ENCODE measurements around the gene PTPRD. TPM values are rescaled to one million over a fixed set of nuclear protein-coding genes. Genes with fewer than 3 reads are reported as not detected.

The PTPRD gene
- total RNA-seq, 1 experiment from 2014 or later = 69.6 TPM

DNA sequence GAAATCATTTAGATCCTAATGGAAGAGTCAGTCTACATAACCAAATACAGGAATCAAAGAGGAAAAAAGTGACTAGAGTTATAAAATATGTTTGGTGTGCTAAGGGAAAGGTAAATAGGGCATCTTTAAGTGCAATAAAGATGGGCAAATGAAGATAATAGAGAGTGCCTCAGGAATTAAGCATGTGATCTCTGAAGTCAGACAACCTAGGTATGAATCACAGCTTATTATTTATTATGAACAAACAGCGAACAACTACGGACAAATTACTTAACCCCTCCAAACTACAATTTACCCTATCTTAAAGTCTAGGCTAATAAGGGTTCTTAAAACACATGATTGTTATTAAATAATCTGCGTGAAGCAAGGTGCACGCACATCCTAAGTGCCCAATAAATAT is 1903.1 kb downstream of the PTPRD start:
- TF ChIP-seq CREM (CRISPR knock-in tag; IDR thresholded peaks at IDR 0.05) (no peak), NR1H2 (CRISPR knock-in tag; IDR thresholded peaks at IDR 0.05) (no peak), RORB (CRISPR knock-in tag; IDR thresholded peaks at IDR 0.05) (no peak), TEAD4 (CRISPR knock-in tag; IDR thresholded peaks at IDR 0.05) (no peak), TP53 (CRISPR knock-in tag; IDR thresholded peaks at IDR 0.05) (no peak), MLX (CRISPR knock-in tag; IDR thresholded peaks at IDR 0.05) (no peak), ATF6 (CRISPR knock-in tag; IDR thresholded peaks at IDR 0.05) (no peak), ZNF416 (CRISPR knock-in tag; IDR thresholded peaks at IDR 0.05) (no peak), PREB (CRISPR knock-in tag; IDR thresholded peaks at IDR 0.05; ENCODE audit: borderline replicate concordance) (no peak), AR (CRISPR knock-in tag; IDR thresholded peaks at IDR 0.05) (no peak), NFATC4 (CRISPR knock-in tag; IDR thresholded peaks at IDR 0.05) (no peak), ATF1 (CRISPR knock-in tag; IDR thresholded peaks at IDR 0.05) (no peak), ZNF425 (CRISPR knock-in tag; conservative IDR thresholded peaks at IDR 0.05) (no peak), PRRX2 (CRISPR knock-in tag; IDR thresholded peaks at IDR 0.05) (no peak), NR2C2 (CRISPR knock-in tag; IDR thresholded peaks at IDR 0.05) (no peak), ZNF281 (CRISPR knock-in tag; IDR thresholded peaks at IDR 0.05) (no peak)
- TF ChIP-seq, protein P1, sequence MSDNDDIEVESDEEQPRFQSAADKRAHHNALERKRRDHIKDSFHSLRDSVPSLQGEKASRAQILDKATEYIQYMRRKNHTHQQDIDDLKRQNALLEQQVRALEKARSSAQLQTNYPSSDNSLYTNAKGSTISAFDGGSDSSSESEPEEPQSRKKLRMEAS (CRISPR knock-in tag; IDR thresholded peaks at IDR 0.05) = no peak
- TF ChIP-seq, protein P2, sequence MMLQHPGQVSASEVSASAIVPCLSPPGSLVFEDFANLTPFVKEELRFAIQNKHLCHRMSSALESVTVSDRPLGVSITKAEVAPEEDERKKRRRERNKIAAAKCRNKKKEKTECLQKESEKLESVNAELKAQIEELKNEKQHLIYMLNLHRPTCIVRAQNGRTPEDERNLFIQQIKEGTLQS (CRISPR knock-in tag; conservative IDR thresholded peaks at IDR 0.05) = no peak
- no peak overlapping the region for H3K4me3 Mint-ChIP-seq
- no peaks in the 10 kb centered on the region for H3K9me3 Mint-ChIP-seq
- H3K4me1 Mint-ChIP-seq = peaks cover 20% of the 10 kb centered on the region
- CTCF ChIA-PET = no interaction called here
- H3K27me3 Mint-ChIP-seq (ENCODE audit: low read depth) = no peaks in the 10 kb centered on the region
- DNase-seq (ENCODE audit: low spot score) (no peak), ATAC-seq (no peak)
- H3K36me3 Mint-ChIP-seq = no peaks in the 10 kb centered on the region
- POLR2A ChIA-PET = no interaction called here
- no peak overlapping the region for H3K27ac Mint-ChIP-seq
